Stimulated activated CD8-positive, alpha-beta memory T cell treated with anti-CD3 and anti-CD28 coated beads, Interleukin-7, amount 100 ng/mL, for 1 hour (primary cell): Measurements from ENCODE around the gene BEND6.

ENCODE experiments used
- DNase-seq, 2 donors: peaks; one replicate each; pipeline ENCODE4 v3.0.0-alpha.2; 2020; ENCODE audit warnings: low read depth in 2 of 2

Gene BEND6, protein sequence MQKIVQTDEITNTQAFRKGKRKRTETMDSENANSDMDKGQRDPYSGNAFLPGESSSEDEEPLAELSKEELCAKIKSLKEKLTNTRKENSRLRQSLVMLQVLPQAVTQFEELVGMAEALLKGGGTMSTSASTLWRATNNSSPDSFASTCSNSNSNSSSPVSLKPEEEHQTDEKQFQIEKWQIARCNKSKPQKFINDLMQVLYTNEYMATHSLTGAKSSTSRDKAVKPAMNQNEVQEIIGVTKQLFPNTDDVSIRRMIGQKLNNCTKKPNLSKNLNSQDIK

GRCh38 chr6:56954403-56955170 is at the start of gene BEND6:
Gene BEND6, plus strand, starts transcription at chr6:56955107. Its CDS starts 26,704 bp downstream, at chr6:56981811.
- no peak for DNase-seq

DNA sequence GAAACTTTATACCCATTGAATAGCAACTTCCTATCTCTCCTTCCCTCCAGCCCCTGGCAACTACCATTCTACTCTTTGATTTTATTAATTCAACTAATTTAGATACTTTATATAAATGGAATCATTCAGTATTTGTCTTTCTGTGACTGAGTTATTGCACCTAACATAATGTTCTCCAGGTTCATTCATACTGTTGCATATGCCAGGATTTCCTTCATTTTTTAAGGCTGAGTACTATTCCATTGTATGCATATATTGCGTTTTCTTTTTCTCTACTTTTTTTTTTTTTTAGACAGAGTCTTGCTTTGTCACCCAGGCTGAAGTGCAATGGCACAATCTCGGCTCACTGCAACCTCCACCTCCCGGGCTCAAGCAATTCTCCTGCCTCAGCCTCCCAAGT is 49.5 kb upstream of the BEND6 start:
- DNase-seq = no peak

DNA sequence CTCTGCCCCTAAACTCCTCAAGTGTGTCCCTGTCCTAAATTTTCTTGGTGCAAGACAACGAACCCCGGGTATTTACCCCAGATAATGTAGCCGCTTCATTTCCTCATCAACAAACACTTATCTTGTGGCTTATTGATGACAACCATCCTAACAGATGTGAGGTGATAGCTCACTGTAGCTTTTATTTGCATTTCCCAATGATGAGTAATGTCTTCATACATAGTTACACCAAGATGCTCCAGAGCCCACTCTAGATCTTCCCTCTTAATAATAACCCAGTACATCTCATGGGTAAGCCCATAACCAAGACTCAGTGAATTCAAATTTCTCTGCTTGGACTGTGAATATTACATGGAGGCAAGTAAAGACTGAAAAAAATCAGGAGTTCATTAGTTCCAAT is 48.2 kb upstream of the BEND6 start:
- DNase-seq = no peak

DNA sequence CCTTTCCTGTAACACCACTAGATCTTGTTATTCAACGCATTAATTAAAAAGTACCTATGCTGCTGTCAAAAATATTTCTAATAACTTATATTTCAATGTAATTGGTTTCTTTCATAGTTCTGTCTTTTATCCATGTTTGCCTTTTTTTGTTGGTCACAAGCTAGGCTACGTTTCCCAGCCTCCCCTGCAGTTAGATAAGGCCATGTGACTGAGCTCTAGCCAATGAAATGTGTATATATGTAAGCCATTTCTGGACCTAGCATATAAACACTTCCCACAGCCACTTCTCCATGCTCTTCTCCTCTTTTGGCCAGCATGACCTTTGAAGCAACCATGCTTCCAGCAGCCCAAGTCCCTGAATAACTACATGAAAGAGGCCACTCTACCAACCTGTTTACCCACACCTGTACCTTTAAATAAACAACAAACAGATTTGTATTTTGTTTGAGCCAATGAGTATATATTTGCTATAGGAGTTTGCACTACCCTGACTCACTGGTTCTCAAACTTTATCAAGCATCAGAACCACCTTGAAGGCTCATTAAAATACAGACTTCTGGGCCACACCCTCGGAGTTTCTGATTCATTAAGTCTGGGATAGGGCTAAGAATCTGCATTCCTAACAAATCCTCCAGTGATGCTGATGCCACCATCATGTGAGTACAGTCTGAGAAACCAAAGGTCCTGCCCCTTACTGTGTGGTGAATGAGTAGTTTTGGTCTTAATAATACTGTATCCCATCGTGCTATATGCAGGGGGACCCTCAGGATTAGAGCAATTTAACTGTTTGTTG is 45.6 kb upstream of the BEND6 start:
- no peak for DNase-seq

GRCh38 chr6:56911847-56912246 is 43.1 kb upstream of the BEND6 start:
- DNase-seq = no peak

GRCh38 chr6:56913285-56914074 is 41.4 kb upstream of the BEND6 start:
- DNase-seq = no peak

DNA sequence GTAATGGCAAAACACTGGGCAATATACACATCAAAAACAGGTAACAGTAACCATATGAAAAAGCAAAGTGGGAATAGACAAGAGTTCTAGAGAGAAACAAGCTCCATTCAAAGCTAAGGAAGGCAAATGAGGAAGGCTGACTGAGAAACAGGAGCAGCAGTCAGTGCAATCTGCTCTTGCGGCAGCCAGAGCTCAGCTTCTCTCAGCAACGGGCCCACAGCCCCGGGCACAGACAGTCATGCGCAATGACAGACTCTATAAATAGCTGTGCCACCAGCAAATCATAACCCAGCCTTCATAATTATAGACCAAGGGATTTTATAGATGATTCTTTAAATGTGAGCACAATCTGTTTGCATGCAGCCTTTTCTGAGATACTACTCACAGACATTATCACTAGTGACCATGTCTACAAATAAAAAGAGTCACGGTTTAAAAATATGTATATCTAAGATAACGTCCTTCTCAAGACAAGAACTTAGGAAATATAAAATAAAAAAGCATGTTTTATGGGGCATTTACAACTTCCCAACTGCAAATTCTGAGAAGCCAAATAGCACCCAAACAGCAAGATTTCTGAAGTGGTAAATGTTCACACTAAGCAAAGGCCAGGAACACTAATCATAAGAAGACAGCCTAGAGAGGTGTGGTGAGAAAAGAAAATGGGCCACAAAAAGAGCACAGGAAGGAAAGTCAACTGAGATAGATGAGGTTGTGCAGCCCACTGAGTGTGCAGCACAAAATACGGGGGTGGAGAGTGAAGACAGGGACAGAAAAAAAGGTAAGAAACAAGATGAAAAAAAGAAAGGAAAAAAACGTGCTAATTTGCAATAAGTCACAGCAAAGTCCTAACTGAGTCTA is 39.9 kb upstream of the BEND6 start:
- no peak for DNase-seq

DNA sequence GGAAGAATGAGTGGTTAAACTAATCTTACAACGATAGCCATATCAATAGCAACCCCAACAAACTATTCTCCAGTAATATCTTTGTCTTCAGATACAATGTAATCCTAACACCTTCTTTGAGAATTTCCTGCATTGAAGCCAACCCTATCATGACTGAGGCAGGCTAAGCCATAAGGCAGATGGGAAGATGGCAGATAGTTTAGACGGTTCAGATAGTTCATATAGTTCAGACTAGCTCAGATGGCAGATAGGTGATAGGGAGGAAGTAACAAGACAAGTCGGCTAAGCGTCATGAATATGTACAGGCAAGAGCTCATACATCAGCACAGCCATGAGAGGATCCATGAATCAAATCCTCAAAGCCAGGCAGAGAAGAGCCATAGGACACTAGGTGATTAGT is 39.1 kb upstream of the BEND6 start:
- no peak for DNase-seq

- DNase-seq = no peak
Observed at GRCh38 chr6:56916849-56917551, 37.9 kb upstream of the BEND6 start.

- DNase-seq = no peak
Observed at GRCh38 chr6:56922645-56923044, 32.3 kb upstream of the BEND6 start.

DNA sequence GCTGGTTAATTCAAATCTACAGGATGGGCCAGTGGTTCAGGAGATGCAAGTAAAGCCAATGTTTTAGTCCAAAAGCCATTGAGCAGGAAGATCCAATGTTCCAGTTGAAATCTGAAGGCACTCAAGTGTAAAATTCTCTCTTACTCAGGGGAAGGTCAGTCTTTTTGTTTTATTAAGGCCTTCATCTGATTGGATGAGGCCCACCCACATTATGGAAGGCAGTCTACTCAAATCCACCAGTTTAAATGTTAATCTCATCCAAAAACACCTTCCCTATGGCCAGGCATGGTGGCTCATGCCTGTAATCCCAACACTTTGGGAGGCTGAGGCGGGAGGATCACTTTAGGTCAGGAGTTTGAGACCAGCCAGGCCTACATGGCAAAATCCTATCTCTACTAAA is 31.3 kb upstream of the BEND6 start:
- no peak for DNase-seq

DNA sequence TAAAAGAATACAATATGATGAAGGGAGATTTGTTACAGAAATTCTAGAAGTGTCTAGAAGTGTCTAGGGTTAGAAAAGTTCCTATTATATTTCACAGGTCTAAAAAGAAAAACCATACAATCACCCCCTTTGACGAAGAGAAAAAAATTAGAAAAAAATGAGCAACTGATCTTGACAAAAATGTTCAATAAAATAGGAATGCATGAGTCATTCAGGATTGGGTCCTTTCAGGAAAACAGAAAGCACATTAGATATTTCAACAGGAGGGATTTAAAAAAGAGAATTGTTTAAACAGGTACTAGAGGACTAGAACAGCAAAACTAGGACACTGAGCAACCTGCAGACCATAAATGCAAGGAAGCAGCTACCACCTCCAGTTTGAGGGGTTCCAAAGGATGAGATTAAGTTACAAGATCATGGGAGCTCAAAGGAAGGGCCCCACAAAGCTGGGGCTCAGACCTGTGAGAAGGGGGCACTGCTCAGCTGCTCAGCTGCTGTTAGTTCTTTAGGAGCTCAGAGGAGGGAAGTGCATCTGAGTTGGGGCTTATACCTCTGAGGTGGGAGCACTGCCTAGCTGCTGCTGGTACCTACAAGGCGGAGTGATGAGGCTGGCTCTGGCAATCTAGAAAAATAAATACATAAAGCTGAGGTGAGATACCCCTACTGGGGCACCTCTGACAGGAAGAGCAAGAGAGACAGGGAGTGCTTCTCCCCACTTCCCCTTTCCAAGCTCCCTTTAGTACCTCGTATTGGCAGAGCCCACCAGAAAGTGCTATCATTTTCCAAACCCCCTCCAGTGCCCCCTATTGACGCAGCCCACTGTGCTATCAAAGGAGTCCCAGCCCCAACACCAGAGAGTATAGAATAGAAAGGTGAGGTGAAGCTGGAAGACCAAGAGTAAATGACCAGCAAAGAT is 27.1 kb upstream of the BEND6 start:
- no peak for DNase-seq

- no peak for DNase-seq
Observed at GRCh38 chr6:56930846-56931245, 24.1 kb upstream of the BEND6 start.

DNA sequence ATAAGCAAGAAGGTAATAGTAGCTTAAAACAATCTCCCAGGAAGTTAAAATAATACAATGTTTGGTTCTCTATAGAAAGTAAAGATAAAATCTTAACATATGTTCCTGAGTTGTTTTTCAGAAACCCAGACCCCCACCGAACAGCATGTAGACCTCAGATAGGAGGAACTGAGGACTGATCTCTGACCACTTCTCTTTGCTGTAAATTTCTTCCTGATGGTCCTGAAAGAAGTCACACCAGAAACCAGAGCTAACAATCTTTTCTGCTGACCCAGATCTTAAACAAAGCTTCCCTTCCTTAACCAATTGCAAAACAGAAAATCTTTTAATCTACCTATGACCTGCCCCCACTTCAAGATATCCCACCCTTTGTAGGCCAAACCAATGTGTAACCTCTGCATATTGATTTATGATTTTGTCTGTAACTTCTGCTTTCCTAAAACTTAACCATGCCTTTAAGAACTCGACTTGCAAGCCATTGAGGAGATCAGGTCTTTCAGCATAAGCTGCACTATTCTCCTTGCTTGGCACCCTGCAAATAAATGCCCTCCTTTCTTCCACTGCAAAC is 21.9 kb upstream of the BEND6 start:
- DNase-seq = no peak

DNA sequence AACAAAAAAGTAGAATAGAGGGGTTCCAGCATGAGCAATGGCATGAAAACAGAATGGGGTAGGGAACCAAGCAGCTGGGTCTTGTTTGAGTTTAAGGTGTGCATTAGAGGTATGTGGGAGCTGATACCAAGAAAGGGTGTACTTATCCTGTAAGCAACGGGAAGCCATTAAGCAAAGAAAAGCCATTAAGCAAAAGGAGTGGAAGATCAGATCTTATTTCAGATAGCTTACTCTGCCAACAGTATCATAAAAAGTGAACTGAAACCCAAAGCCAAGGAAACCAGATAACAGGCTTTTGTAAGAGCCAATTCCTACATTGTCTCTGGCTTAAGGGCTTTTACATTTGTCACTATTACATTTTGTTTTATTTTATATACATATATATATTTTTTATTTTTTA is 21.3 kb upstream of the BEND6 start:
- no peak for DNase-seq

DNA sequence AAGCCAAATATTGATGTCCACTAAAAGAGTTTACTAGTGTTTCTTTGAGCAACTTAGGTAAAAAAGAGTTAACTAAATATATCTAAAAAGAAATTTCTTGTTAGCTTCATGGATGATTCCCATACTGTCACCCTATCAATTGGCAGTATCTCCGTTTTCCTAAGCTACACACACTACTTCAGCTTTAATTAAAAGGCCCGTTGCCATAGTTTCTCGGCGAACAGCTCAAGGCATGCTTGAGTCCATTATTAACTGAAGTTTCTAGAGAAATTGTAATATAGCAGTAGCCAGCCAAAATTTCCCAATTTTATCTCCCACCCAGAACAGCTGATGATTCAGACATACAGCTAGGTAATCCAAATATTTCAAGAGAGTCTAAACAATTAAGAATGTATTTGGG is 20.0 kb upstream of the BEND6 start:
- no peak for DNase-seq

DNA sequence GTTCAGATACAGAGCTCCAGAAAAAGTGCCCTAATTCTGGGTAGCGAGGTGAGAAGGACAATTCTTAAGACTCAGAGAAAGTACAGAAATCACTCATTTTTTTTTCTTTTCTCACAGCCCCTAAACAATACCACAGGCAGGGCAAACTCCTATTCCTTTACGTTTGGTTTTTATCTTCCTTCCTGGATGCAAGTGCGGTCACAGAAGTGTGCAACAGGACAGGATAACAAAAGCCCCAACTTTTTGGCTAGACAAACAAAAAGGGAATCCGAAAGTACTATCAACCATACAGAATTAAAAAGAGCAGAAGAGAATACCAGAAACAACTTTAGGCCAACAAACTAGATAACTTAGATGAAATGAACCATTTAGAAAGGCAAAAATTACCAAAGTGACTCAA is 18.4 kb upstream of the BEND6 start:
- no peak for DNase-seq

- DNase-seq = no peak
Observed at GRCh38 chr6:56938649-56939191, 16.2 kb upstream of the BEND6 start.

GRCh38 chr6:56940463-56940862 is 14.4 kb upstream of the BEND6 start:
- DNase-seq = no peak
